ENCODE results near the gene LIPM. TPM values are rescaled to one million over a fixed set of nuclear protein-coding genes. Genes with fewer than 3 reads are reported as not detected.
A peak's percentile ranks its signal among the peaks of the same experiment; 100 is the strongest.

The LIPM gene
- total and polyA plus RNA-seq, 10 donors = not detected

DNA sequence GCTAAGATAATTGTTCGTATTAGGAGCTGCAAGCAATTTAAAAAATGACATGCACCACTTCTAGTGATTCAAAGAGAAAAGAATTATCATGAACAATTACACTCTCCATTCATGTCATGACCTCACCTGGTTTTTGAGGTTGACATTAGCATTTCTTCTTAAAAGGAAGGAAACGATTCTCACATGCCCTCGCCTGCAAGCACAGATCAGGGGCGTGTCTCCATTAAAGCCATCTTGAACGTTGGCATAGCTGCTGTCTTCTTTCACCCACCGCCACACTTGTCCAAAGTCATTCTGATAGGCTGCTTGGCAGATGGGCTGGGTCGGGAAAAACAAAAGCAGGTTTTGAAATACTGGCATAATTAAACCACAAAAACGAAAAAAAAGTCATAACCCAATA is 29.2 kb downstream of the LIPM start:
- DNase-seq = no peak
- Histone ChIP-seq H3K27me3 (replicated peaks in 1 of 7) (no peaks in the 10 kb centered on the region), H3K36me3 (peaks cover 0 to 43% (median 0%) of the 10 kb centered on the region in 6 donors), H3K27ac (peak overlapping the region in 4 of 8 donors; percentile 7 to 35 (median 18)), H3K4me3 (no peak overlapping the region), H3K9me3 (no peaks in the 10 kb centered on the region), H3K4me1 (peaks cover 0 to 65% (median 22%) of the 10 kb centered on the region in 6 donors)
- WGBS, 5 donors = 61 to 74% (median 67%) methylated on average over 8 of the region's 8 CpGs
- intact Hi-C loops (cut with DNase I; ENCODE audit: low total_unique reads) = no loop called here
- TF ChIP-seq POLR2AphosphoS5 (IDR thresholded peaks at IDR 0.05) = no peak
- TF ChIP-seq, protein P1, sequence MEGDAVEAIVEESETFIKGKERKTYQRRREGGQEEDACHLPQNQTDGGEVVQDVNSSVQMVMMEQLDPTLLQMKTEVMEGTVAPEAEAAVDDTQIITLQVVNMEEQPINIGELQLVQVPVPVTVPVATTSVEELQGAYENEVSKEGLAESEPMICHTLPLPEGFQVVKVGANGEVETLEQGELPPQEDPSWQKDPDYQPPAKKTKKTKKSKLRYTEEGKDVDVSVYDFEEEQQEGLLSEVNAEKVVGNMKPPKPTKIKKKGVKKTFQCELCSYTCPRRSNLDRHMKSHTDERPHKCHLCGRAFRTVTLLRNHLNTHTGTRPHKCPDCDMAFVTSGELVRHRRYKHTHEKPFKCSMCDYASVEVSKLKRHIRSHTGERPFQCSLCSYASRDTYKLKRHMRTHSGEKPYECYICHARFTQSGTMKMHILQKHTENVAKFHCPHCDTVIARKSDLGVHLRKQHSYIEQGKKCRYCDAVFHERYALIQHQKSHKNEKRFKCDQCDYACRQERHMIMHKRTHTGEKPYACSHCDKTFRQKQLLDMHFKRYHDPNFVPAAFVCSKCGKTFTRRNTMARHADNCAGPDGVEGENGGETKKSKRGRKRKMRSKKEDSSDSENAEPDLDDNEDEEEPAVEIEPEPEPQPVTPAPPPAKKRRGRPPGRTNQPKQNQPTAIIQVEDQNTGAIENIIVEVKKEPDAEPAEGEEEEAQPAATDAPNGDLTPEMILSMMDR (IDR thresholded peaks at IDR 0.05 in 8 of 11, conservative IDR thresholded peaks at IDR 0.05 in 3 of 11) = no peak
- no peak for TF ChIP-seq POLR2A (IDR thresholded peaks at IDR 0.05)

DNA sequence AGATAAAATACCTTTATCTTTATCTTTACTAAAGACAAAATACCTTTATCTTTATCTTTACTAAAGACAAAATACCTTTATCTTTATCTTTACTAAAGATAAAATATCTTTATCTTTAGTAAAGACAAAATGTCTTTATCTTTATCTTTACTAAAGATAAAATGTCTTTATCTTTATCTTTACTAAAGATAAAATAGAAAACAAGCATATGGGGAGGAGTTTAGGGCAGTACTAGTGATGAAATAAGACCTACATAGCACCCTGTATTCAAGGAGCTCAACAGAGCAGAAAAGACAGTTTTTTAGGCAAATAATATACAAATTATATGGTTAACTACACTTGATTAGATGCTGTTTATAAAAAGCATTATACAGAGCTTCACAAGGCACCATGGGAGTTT is 29.8 kb downstream of the LIPM start:
- Histone ChIP-seq H3K27me3 (replicated peaks in 1 of 7) (no peaks in the 10 kb centered on the region), H3K4me1 (peaks cover 0 to 62% (median 22%) of the 10 kb centered on the region in 6 donors), H3K27ac (peak overlapping the region in 3 of 8 donors; percentile 66 to 80 (median 67)), H3K9me3 (no peaks in the 10 kb centered on the region), H3K4me3 (no peak overlapping the region), H3K36me3 (peaks cover 0 to 38% (median 0%) of the 10 kb centered on the region in 6 donors)
- intact Hi-C loops (cut with DNase I; ENCODE audit: low total_unique reads) = no loop called here
- TF ChIP-seq POLR2A (IDR thresholded peaks at IDR 0.05) = no peak
- DNase-seq = no peak

DNA sequence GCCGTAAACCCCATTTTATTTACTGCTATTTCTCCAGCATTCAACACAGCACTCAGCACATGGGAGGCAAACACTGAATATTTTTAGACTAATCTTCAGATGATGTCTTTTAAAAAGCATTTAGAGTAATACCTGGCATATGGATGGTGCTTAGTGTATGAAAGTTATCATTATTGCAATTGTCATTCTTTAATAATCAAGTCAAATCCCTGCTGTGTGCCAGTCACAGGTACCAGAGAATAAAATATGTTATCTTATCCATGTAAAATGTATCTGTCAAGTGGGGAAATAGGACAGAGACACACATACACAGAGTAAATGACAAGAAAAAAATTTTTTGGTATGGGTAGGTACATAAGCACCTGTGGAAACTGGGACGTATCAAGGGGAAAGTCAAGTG is 30.6 kb downstream of the LIPM start:
- no peaks in the 10 kb centered on the region for H3K9me3 ChIP-seq
- peaks cover 0 to 62% (median 22%) of the 10 kb centered on the region in 6 donors for H3K4me1 ChIP-seq
- intact Hi-C loops (cut with DNase I; ENCODE audit: low total_unique reads) = no loop called here
- 87 to 96% (median 87%) methylated on average over 2 of the region's 2 CpGs for WGBS, 5 donors
- TF ChIP-seq, protein P1 (IDR thresholded peaks at IDR 0.05 in 8 of 11, conservative IDR thresholded peaks at IDR 0.05 in 3 of 11) = no peak
- TF ChIP-seq POLR2AphosphoS5 (IDR thresholded peaks at IDR 0.05) (no peak), POLR2A (IDR thresholded peaks at IDR 0.05) (no peak)
- DNase-seq = no peak
- H3K27me3 ChIP-seq (replicated peaks in 1 of 7) = no peaks in the 10 kb centered on the region
- H3K27ac ChIP-seq = peak overlapping the region in 6 of 8 donors; percentile 21 to 80 (median 66)
- peak overlapping the region in 1 of 8 donors; percentile 10 for H3K4me3 ChIP-seq
- peaks cover 0 to 30% (median 0%) of the 10 kb centered on the region in 6 donors for H3K36me3 ChIP-seq

DNA sequence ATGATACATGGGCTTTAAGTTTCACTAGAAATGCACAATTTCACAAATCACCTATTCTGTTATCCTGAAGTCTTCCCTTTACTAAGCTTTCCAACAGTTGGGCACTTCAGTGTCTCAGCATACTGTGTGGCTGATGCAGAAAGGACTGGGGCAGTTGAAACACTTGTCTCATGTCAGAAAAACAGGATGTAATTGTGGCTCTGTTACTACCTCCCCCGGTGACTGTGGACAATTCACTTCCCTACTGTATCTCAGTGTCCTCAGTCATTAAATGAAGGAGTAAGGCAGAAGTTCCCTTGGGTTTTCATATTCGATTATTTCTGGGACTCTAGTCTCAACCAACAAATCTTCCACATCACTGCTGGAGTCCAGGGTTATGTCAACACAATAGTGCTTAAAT is 31.2 kb downstream of the LIPM start:
- no peak for DNase-seq
- TF ChIP-seq POLR2A (IDR thresholded peaks at IDR 0.05) (no peak), POLR2AphosphoS5 (IDR thresholded peaks at IDR 0.05) (no peak)
- TF ChIP-seq, protein P1 (IDR thresholded peaks at IDR 0.05 in 8 of 11, conservative IDR thresholded peaks at IDR 0.05 in 3 of 11) = no peak
- intact Hi-C loops (cut with DNase I; ENCODE audit: low total_unique reads) = loop anchor here (2.0 kb wide), 1 partner anchor 99 kb away; no protein-coding TSS in a partner anchor
- Histone ChIP-seq H3K4me3 (peak overlapping the region in 1 of 8 donors; percentile 10), H3K27me3 (replicated peaks in 1 of 7) (no peaks in the 10 kb centered on the region), H3K27ac (peak overlapping the region in 7 of 8 donors; percentile 21 to 80 (median 66)), H3K36me3 (peaks cover 0 to 27% (median 0%) of the 10 kb centered on the region in 6 donors), H3K9me3 (no peaks in the 10 kb centered on the region), H3K4me1 (peaks cover 0 to 62% (median 22%) of the 10 kb centered on the region in 6 donors)
- 14 to 24% (median 22%) methylated on average over 2 of the region's 2 CpGs for WGBS, 5 donors
